HepG2 (cell line): ENCODE results near the gene MAP3K3. TPM values are rescaled to one million over a fixed set of nuclear protein-coding genes. Genes with fewer than 3 reads are reported as not detected.

Experiments used
- BORCS8-MEF2B ChIP-seq: sonication (generic); formaldehyde crosslinking; IDR thresholded peaks from 2 replicates; pipeline ENCODE4 v1.8.0; 2022; ENCODE audit warnings: mild to moderate bottlenecking, missing genetic modification reagents
- CHD4 ChIP-seq: fragments of 200-600 bp; sonication (generic); IDR thresholded peaks from 2 replicates; pipeline ENCODE4 v1.7.0; 2017; ENCODE audit warnings: mild to moderate bottlenecking, low read length, borderline replicate concordance
- HCFC1 ChIP-seq: fragments of 150-350 bp; IDR thresholded peaks from 2 replicates; pipeline ENCODE4 v1.6.1; 2014; ENCODE audit warnings: low read depth, low read length
- HOXA9 ChIP-seq: sonication (generic); formaldehyde crosslinking; IDR thresholded peaks from 2 replicates; pipeline ENCODE4 v1.8.1; 2022; ENCODE audit warnings: missing genetic modification reagents, mild to moderate bottlenecking, moderate library complexity, borderline replicate concordance
- ISX ChIP-seq: sonication (generic); formaldehyde crosslinking; conservative IDR thresholded peaks from 2 replicates; pipeline ENCODE4 v1.5.0; 2020; ENCODE audit warnings: missing genetic modification reagents
- MYNN ChIP-seq: sonication (generic); formaldehyde crosslinking; IDR thresholded peaks from 2 replicates; pipeline ENCODE4 v1.4.0; 2020; ENCODE audit warnings: mild to moderate bottlenecking, low read depth, missing genetic modification reagents
- RAD51 ChIP-seq: fragments of 450-650 bp; IDR thresholded peaks from 2 replicates; pipeline ENCODE4 v1.6.1; 2016; ENCODE audit warnings: borderline replicate concordance
- RELA ChIP-seq: sonication (generic); formaldehyde crosslinking; IDR thresholded peaks from 2 replicates; pipeline ENCODE4 v1.4.0; 2020; ENCODE audit warnings: missing genetic modification reagents
- SRSF4 ChIP-seq: fragments of 200-400 bp; formaldehyde crosslinking; IDR thresholded peaks from one replicate; pipeline ENCODE4 v1.6.1; 2018; ENCODE audit warnings: mild to moderate bottlenecking, low read depth, low read length, moderate library complexity; ENCODE audit not compliant: poor library complexity, severe bottlenecking
- ZIK1 ChIP-seq: sonication (generic); formaldehyde crosslinking; IDR thresholded peaks from 2 replicates; pipeline ENCODE4 v1.5.0; 2020; ENCODE audit warnings: mild to moderate bottlenecking, low read depth, missing genetic modification reagents, borderline replicate concordance
- ZNF432 ChIP-seq: sonication (generic); formaldehyde crosslinking; IDR thresholded peaks from 2 replicates; pipeline ENCODE4 v1.5.0; 2020; ENCODE audit warnings: missing genetic modification reagents, mild to moderate bottlenecking, borderline replicate concordance
- ZNF543 ChIP-seq: sonication (generic); formaldehyde crosslinking; IDR thresholded peaks from 2 replicates; pipeline ENCODE4 v1.4.0; 2020; ENCODE audit warnings: mild to moderate bottlenecking, missing genetic modification reagents
- ZNF674 ChIP-seq: sonication (generic); formaldehyde crosslinking; IDR thresholded peaks from 2 replicates; pipeline ENCODE4 v1.5.0; 2020; ENCODE audit warnings: low read depth, mild to moderate bottlenecking, missing genetic modification reagents
- ZNF839 ChIP-seq: sonication (generic); formaldehyde crosslinking; IDR thresholded peaks from 2 replicates; pipeline ENCODE4 v1.4.0; 2020; ENCODE audit warnings: missing genetic modification reagents, mild to moderate bottlenecking, borderline replicate concordance
- ZNF850 ChIP-seq: sonication (generic); formaldehyde crosslinking; conservative IDR thresholded peaks from 2 replicates; pipeline ENCODE4 v1.9.0; 2021; ENCODE audit warnings: mild to moderate bottlenecking, missing genetic modification reagents
- ZNF883 ChIP-seq: sonication (generic); formaldehyde crosslinking; IDR thresholded peaks from 2 replicates; pipeline ENCODE4 v1.5.1; 2020; ENCODE audit warnings: mild to moderate bottlenecking, missing genetic modification reagents; ENCODE audit errors: not compliant biosample characterization
- polyA plus RNA-seq, 8 experiments: library from polyadenylated mRNA; depleted of rRNA in 3 of 8; stranded (reverse) in 7 of 8; unstranded in 1 of 8; fragments of >200 nt; fragmentation: Illumina TruSeq in 4 of 8; extraction: Trizol in 4 of 8; gene quantifications; 2 replicates each; pipeline versions ENCODE4 v1.2.1 to v1.2.3, GENCODE V29; 2011 to 2016; ENCODE audit warnings: low read depth in 4 of 8, missing spikeins in 1 of 8, mixed read lengths in 1 of 8; ENCODE audit not compliant: insufficient read depth in 1 of 8
- total RNA-seq, 5 experiments: library from RNA; depleted of rRNA; stranded (reverse); fragments of >200 nt; fragmentation: Illumina TruSeq; extraction: Trizol; gene quantifications; 2 replicates each; pipeline ENCODE4 v1.2.3, GENCODE V29; 2016; ENCODE audit warnings: low read depth in 1 of 5
- TF ChIP-seq, protein P1 (sequence below): sonication (generic); formaldehyde crosslinking; IDR thresholded peaks from 2 replicates; pipeline ENCODE4 v1.9.0; 2021; ENCODE audit warnings: missing genetic modification reagents, borderline replicate concordance
- TF ChIP-seq, protein P2 (sequence below): sonication (generic); formaldehyde crosslinking; IDR thresholded peaks from 2 replicates; pipeline ENCODE4 v1.5.0; 2020; ENCODE audit warnings: mild to moderate bottlenecking, low read depth, missing genetic modification reagents, borderline replicate concordance
- TF ChIP-seq, protein P3 (sequence below): sonication (generic); formaldehyde crosslinking; IDR thresholded peaks from 2 replicates; pipeline ENCODE4 v1.8.0; 2022; ENCODE audit warnings: missing genetic modification reagents, mild to moderate bottlenecking, borderline replicate concordance
- TF ChIP-seq, protein P4 (sequence below): sonication (generic); formaldehyde crosslinking; IDR thresholded peaks from 2 replicates; pipeline ENCODE4 v1.8.0; 2022; ENCODE audit warnings: missing genetic modification reagents, mild to moderate bottlenecking, inconsistent platforms, borderline replicate concordance
- TF ChIP-seq, protein P5 (sequence below): sonication (generic); formaldehyde crosslinking; IDR thresholded peaks from 2 replicates; pipeline ENCODE4 v1.5.0; 2020; ENCODE audit warnings: mild to moderate bottlenecking, missing genetic modification reagents

The MAP3K3 gene
- total and polyA plus RNA-seq, 2 of the 13 experiments (the other 11 are each of a cell fraction or from before 2014, with no cell fraction given): 17.7 to 21.8 TPM

DNA sequence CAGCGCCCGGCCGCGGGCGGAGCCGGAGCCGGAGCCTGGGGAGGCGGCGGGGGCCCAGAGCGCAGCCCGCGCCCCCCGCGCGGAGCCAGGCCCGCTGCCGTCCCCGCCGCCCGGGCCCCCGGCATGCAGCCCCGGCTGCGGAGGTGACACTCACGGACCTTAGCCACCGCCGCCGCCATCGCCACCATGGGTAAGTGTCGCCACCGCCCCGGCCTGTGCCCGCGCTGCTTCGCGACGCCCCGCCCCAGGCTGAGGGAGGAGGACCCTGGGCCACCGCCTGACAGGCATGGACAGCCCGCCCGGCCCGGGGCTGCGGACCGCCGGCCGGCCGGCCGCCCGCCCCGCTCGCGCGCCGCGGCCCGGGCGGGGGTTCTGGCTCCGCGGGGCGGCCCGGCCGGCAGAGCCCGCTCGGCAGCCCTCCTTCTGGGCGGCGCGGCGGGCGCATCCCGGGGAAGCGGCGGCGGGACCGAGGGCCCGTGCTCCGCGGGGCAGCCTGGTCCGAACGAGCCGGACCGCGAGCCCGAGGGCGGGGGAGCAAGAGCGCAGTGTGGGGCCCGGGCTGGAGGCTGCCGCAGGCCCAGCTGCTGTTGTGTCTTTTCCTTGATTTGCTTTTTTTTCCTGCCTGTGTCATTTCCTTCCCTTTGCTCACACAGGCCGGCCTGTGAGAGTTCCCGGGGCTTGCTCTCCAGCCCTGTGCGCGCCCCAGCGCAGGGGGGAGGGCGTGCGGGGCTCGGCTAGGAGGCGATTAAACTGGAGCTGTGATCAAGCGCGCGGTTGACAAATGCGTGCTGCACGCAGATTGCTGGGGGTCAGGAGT, 565 bp downstream of the MAP3K3 start (continued):
- TF ChIP-seq ISX: no peak
- no peak for TF ChIP-seq ZNF883 (CRISPR knock-in tag)
- TF ChIP-seq CHD4: no peak
- no peak; the same call in 1 of the 2 replicates for TF ChIP-seq ZIK1 (CRISPR knock-in tag)
- TF ChIP-seq, protein P1, sequence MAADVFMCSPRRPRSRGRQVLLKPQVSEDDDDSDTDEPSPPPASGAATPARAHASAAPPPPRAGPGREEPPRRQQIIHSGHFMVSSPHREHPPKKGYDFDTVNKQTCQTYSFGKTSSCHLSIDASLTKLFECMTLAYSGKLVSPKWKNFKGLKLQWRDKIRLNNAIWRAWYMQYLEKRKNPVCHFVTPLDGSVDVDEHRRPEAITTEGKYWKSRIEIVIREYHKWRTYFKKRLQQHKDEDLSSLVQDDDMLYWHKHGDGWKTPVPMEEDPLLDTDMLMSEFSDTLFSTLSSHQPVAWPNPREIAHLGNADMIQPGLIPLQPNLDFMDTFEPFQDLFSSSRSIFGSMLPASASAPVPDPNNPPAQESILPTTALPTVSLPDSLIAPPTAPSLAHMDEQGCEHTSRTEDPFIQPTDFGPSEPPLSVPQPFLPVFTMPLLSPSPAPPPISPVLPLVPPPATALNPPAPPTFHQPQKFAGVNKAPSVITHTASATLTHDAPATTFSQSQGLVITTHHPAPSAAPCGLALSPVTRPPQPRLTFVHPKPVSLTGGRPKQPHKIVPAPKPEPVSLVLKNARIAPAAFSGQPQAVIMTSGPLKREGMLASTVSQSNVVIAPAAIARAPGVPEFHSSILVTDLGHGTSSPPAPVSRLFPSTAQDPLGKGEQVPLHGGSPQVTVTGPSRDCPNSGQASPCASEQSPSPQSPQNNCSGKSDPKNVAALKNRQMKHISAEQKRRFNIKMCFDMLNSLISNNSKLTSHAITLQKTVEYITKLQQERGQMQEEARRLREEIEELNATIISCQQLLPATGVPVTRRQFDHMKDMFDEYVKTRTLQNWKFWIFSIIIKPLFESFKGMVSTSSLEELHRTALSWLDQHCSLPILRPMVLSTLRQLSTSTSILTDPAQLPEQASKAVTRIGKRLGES (CRISPR knock-in tag): no peak
- TF ChIP-seq RAD51: no peak
- TF ChIP-seq ZNF839 (CRISPR knock-in tag): no peak
- no peak for TF ChIP-seq HCFC1
- TF ChIP-seq ZNF674 (CRISPR knock-in tag): no peak
- no peak for TF ChIP-seq RELA
- TF ChIP-seq, protein P2, sequence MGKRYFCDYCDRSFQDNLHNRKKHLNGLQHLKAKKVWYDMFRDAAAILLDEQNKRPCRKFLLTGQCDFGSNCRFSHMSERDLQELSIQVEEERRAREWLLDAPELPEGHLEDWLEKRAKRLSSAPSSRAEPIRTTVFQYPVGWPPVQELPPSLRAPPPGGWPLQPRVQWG (CRISPR knock-in tag): no peak
- TF ChIP-seq, protein P3, sequence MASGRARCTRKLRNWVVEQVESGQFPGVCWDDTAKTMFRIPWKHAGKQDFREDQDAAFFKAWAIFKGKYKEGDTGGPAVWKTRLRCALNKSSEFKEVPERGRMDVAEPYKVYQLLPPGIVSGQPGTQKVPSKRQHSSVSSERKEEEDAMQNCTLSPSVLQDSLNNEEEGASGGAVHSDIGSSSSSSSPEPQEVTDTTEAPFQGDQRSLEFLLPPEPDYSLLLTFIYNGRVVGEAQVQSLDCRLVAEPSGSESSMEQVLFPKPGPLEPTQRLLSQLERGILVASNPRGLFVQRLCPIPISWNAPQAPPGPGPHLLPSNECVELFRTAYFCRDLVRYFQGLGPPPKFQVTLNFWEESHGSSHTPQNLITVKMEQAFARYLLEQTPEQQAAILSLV (CRISPR knock-in tag): peak; percentile 61; the same call in 1 of the 2 replicates
- TF ChIP-seq ZNF850 (CRISPR knock-in tag): no peak
- no peak for TF ChIP-seq HOXA9 (CRISPR knock-in tag)
- TF ChIP-seq, protein P4, sequence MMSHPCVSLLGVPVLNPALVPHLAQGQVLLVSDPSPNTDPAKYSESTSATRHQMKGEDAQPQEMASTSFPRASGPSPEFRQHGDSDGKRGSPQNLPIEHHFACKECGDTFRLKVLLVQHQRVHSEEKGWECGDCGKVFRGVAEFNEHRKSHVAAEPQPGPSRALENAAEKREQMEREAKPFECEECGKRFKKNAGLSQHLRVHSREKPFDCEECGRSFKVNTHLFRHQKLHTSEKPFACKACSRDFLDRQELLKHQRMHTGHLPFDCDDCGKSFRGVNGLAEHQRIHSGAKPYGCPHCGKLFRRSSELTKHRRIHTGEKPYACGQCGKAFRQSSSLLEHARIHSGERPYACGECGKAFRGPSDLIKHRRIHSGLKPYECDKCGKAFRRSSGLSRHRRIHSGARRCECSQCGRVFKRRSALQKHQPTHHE (CRISPR knock-in tag): no peak
- no peak for TF ChIP-seq BORCS8-MEF2B (CRISPR knock-in tag)
- no peak for TF ChIP-seq MYNN (CRISPR knock-in tag)
- TF ChIP-seq SRSF4: no peak
- TF ChIP-seq ZNF432 (CRISPR knock-in tag): no peak
- TF ChIP-seq ZNF543: no peak
- TF ChIP-seq, protein P5, sequence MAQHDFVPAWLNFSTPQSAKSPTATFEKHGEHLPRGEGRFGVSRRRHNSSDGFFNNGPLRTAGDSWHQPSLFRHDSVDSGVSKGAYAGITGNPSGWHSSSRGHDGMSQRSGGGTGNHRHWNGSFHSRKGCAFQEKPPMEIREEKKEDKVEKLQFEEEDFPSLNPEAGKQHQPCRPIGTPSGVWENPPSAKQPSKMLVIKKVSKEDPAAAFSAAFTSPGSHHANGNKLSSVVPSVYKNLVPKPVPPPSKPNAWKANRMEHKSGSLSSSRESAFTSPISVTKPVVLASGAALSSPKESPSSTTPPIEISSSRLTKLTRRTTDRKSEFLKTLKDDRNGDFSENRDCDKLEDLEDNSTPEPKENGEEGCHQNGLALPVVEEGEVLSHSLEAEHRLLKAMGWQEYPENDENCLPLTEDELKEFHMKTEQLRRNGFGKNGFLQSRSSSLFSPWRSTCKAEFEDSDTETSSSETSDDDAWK (CRISPR knock-in tag): no peak
